Activated effector memory CD4-positive, alpha-beta T cell treated with anti-CD3 and anti-CD28 coated beads, Interleukin-2, amount 50 U/mL, for 16 hours (primary cell): Measurements from ENCODE around the gene ZMIZ1.

Experiments used
- DNase-seq: peaks from one replicate; pipeline ENCODE4 v3.0.0-alpha.2; 2020

ZMIZ1 gene

GRCh38 chr10:79066411-79067240 is 2.1 kb upstream of the ZMIZ1 start:
- no peak for DNase-seq

DNA sequence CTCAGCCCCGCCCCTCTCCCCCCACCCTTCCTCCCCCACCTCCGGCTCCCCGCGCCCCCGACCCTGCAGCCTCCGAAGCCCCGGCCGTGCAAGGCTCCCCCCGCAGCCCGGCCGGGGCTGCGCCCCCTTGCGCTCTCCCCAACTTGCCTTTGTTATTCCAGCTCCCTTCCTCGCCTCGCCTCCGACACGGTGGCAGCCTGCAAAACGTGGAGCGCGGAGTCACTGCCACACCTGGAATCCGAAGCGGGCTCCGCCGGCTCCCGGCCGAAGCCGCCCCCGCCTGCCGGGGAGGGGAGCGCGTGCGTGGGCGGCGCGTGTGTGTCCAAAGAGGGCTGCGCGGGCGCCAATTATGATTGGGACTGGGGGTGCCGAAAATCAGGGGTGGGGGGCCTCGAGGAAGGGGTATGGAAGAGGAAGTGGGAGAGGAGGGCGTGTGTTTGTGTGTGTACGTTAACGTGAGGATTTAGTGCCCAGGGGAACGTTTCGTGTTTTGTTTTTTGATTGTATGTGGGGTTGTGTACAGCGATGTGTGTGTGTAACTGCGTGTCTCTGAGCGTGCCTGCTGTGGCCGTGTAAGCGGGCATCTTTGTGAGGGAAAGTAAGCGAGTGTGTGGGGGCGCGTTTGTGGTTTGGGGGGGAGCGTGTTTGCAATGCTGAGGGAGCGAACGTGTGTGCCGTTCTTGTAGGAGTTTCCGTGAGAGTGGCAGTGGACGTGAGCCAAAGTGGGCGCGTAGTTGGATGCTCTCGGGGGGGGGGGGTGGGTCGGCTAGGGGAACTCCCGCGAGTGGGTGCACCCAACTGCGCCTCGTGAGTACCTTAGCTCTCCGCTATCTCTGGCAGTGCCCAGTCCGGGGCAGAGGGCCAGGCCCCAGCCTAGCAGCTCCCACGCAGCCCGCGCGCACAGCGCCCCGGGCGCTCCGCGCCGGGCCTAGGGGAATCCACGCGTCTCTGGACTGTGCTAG is 1.2 kb upstream of the ZMIZ1 start:
- peak; percentile 94 for DNase-seq

GRCh38 chr10:79068203-79068561 is 584 bp upstream of the ZMIZ1 start:
- peak; percentile 82 for DNase-seq

GRCh38 chr10:79069325-79070080 is 737 bp downstream of the ZMIZ1 start:
- peak; percentile 84 for DNase-seq

DNA sequence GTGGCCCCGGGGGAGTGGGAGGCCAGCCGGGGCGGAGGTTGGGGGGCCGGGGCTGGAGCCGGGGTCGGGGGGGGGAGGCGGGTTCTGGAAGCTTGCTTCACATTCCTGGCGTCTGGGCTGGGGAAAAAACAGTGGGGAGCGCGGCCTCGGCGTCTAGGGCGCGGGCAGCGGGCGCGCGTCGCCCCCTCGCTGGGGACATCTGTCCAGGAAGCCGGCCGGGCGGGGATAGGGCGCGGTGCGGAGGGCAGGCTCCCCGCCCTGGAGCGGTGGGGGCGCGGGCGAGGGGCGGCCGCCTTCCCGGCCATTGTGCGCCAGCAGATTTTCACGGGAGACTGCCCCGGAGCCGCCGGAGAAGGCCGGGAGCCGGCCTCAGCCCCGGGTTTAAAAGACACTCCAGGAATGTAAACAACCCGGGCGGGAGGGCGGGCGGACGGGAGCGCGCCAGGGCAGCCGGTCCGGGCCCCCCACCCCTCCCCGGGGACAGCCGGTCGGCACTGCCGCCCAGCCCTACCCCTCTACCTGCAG is 1.4 kb downstream of the ZMIZ1 start:
- no peak for DNase-seq

- no peak for DNase-seq
Measured at GRCh38 chr10:79070606-79071395, 2.0 kb downstream of the ZMIZ1 start.

GRCh38 chr10:79071396-79071923 is 2.7 kb downstream of the ZMIZ1 start:
- DNase-seq = no peak

DNA sequence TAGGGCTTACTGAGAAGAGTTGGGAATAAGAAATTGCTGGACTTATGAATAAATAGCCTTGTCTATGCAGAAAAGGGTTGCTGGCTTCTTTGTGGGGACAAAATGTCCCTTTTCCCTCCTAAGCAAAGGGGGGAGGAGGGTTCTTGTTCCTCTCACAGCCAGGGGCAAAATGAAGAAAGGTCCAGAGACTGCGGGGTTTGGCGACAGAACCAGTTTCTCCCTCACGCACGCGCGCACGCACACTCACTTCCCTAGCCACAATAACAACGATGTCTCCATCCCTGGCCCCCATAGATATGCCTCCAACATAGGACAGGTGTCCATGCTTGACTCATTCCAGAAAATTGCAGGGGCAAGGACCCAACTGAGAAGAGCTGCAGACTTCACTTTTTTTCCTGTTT is 3.3 kb downstream of the ZMIZ1 start:
- DNase-seq = no peak

DNA sequence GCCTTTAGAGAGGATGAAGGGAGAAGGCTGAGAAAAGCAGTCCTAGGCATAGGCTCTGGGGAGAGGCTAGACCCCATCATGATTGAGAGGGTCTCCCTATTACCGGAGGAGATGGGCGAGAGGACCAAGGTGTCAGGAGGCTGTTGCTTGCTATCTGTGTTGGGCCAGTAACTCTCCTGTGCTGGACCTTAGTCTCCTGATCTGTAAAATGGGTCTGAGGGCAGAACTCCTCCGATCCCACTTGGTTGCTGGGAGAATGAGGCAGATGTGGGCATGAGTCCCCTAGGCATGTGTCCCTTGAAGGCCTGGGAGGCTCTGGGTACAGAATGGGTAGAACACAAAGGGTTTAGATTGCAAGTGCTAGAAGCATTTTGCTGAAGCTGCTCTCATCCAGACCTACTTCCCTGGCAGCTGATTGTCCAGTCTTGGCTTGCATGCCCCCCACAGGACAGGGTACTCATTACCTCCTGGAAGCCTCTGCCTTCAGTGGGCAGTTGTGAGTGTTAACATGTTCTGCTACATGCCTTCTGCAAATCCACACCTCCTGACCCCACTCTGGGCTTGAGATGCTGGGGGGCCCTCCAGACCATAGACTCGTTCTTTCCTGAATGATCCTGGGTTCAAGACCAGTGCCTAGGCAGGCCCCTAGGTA is 4.4 kb downstream of the ZMIZ1 start:
- DNase-seq = no peak

DNA sequence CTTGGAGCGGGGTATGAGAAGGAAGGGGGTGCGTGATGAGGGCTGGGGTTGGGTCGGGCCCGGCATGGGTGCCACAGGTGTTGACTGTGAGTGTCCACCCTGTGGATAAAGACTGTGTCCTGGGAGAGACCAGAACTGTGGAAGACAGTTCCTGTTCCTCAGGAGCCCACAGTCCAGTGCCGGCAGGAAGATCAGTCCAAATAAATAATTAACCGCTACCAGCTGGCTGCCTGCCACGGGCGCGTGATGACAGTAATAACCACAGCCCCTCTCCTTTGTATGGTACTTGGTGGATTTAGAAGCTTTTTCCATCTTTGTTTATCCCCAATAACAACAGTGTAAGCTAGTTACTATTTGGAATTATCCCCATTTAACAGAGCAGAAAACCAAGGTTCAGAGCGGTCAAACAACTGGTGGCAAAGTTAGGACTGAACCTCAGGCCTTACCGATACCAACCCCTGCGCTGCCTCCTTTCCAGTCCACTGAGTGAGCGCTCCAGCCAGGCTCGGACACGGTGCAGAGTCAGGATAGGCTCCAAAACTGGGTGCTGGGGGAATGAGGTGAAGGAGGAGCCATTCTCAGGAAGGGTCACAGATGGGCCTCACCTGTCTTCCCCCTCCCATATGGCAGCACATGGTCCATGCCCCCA is 5.1 kb downstream of the ZMIZ1 start:
- DNase-seq = no peak

DNA sequence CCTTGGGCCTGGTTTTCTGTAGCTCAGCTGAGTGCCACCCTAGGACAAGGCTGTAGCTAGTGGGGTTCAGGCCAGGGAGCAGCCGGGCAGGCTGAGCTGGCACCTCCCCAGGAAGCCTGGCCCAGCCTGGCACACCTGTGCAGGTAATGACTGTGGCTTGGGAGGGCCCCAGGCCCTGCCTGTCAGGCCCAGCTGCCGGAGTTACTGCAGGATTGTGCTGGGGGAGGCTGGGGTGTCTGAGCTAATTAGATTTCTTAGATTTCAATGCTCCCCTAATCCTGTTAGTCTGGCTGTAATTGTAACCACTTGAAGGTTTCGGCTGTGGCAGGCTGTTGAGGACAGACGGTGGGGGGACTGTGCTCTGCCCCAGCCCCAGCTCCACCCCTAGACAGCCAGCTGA is 6.0 kb downstream of the ZMIZ1 start:
- no peak for DNase-seq

DNA sequence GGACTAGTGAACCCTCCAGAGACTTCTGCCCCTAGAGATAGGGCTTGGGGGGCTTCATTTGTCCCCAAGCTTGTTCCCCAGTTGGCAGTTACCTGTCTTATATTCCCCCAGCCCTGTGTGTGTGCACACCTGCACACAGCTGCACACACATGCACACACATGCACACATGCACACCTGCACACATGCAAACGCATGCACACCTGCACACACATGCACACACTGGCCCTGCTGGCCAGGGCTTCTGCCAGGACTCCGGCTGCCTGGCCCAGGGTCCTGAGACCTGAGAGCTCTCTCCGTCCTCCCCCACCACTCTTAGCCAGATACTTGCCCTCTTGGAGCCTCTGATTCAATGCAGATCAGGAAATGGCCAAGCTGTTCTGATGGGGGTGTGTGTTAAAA is 6.7 kb downstream of the ZMIZ1 start:
- no peak for DNase-seq

GRCh38 chr10:79077488-79078173 is 8.9 kb downstream of the ZMIZ1 start:
- no peak for DNase-seq

DNA sequence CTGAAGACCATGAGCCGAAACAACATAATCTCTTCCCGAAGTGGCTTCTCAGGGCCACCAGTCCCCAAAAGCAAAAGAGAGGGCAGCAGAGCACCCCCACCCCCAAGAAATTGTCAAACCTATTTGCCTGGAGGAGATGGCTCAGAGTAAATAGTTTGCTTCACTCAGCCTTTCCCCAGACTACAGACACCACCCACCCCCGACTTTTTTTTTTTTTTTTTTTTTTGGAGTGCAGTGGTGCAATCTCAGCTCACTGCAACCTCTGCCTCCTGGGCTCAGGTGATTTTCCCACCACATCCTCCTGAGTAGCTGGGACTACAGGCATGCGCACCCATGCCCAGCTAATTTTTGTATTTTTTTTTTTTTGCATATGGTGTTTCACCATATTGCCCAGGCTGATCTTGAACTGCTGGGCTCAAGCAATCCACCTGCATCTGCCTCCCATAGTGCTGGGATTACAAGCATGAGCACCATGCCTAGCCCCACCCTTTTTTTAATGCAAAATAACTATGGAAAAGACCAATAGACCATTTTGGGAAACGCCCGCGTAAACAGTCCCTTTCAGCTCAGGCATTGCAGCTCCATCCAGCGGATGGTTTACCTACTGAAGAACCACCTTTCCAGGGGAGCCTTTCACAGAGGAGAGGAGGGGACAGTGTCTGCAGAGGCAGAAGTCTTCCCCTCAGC is 9.7 kb downstream of the ZMIZ1 start:
- DNase-seq = no peak

DNA sequence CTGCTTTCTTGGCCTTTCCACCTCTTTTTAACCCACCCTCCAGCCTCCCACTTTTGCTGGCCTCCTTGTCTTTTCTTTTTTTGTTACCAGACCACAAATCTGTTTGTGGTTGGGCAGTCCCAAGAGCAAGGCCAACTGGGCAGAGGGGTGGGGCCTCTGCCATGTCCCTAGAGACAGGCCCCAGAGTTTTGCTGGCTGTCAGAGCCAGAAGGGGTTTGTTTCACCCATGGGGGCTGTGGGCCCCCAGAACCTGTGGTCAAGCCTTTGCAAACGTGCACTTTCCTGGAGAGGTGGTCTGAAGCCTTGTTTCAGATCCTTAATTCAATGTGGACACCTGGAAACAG is 10.3 kb downstream of the ZMIZ1 start:
- DNase-seq = no peak

DNA sequence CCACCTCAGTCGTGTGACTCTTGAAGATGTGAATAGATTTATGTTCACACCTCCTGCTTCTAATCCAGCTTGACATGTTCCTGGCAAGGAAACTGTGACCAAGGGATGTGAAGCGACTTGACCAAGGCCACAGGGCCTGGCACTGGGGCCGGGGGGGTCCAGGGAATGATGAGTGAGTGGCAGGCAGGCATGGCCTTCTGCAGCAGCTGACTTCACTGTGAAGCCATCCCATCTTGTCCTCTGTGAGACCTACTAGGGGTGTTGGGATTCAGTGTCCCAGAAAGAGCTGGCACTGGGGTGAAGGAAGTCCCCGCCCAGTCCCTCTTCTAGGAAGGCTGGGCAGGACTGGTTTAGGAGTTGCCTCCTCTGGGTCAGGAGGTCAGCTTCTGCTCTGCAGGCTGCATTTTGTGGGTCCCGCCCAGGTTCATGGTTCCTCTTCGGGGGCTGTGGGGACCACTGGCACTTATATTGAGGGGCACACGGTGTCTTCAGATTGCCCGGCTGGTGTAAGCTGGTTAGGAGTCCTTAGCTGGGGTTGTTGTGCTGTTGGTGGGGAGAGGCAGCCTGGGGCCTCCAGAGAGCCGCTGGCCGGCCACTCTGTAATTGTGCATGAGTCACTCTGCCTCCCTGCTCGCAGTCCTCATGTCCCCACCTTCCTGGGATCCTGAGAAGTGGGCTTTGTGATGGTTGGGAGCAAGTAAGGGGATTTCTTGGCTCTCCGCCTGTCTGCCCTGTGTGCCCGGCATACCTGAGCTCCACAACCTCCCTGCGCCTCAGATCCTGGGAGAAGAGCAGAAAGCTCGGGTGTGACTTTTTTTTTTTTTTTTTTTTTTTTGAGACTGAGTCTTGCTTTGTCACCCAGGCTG is 11.0 kb downstream of the ZMIZ1 start:
- no peak for DNase-seq

GRCh38 chr10:79081353-79082034 is 12.7 kb downstream of the ZMIZ1 start:
- no peak for DNase-seq

GRCh38 chr10:79082035-79082373 is 13.2 kb downstream of the ZMIZ1 start:
- no peak for DNase-seq
